HAP-1 (cell line): ENCODE measurements around the gene FUBP3.

ENCODE experiments used
- DNase-seq, 2 experiments: peaks; one replicate each; pipeline ENCODE4 v3.0.0-alpha.2; 2016 to 2020; ENCODE audit warnings: low spot score in 2 of 2
- H3K27me3 ChIP-seq: fragments of 250-450 bp; sonication (Bioruptor Pico); 2 replicates; pipeline ENCODE4 v1.5.1; 2020; ENCODE audit warnings: low read depth, mild to moderate bottlenecking, moderate library complexity
- H3K36me3 ChIP-seq: fragments of 250-450 bp; sonication (Bioruptor Pico); replicated peaks from 2 replicates; pipeline ENCODE4 v1.5.1; 2020; ENCODE audit warnings: mild to moderate bottlenecking
- H3K4me1 ChIP-seq: fragments of 250-450 bp; sonication (Bioruptor Pico); 2 replicates; pipeline ENCODE4 v1.5.1; 2020; ENCODE audit warnings: mild to moderate bottlenecking
- H3K4me3 ChIP-seq: fragments of 250-450 bp; sonication (Bioruptor Pico); 2 replicates; pipeline ENCODE4 v1.5.1; 2020; ENCODE audit warnings: mild to moderate bottlenecking, moderate library complexity
- H3K9me3 ChIP-seq: fragments of 250-450 bp; sonication (Bioruptor Pico); 2 replicates; pipeline ENCODE4 v1.5.1; 2020; ENCODE audit warnings: mild to moderate bottlenecking, moderate library complexity
- in situ Hi-C: fragments of 300-500 bp; cut with MboI; formaldehyde crosslinking; loops from 3 replicates; pipeline ENCODE4 v1.14.3; 2020; ENCODE audit warnings: low sequenced_read_pairs, inconsistent platforms, mixed read lengths

FUBP3 gene

DNA sequence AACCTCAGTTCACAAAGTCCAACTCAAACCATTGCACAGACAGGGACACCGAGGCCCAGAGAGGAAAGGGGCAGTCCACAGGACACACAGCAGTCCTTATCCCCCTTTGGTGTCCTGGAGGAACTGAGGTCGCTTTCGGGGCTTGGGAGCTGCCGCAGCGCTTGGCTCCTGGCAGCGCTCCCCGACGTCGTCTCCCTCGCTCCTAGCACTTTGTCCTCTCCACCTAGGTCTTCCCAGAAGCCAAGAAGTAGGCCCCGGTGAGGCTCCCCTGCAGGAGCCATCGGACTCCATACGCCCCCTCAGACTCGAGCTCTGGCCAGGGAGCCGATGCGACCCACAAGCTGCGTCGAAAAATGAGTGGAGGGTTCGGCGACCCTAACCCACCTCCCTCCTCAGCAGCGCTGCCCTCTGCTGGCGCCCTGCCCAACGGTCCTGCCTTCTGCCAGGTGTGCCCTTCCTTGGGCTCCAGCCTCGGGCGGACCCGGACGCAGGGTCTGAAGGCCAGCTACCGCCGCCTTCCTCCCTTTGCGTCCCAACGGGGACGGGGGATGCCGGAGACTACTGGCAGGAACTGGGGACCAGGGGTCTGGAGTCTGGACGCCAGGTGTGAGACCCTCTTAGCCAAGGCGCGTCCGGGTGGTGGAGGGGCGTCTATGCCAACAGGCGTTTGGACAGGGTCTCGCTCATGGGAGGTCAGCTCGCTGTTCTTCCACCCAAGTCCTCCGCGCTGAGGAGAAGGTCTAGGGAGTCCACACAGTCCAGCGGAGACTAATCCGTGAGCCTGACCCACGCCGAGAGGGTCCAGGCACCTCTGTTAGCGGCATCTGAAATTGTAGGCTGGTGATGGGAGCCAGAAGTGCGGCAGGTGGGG lies 83.0 kb downstream of the FUBP3 start:
- Histone ChIP-seq H3K36me3 (no peaks in the 10 kb centered on the region), H3K27me3 (peaks cover 97% of the 10 kb centered on the region), H3K4me1 (no peaks in the 10 kb centered on the region; the same call in 1 of the 2 replicates), H3K4me3 (no peak overlapping the region), H3K9me3 (no peaks in the 10 kb centered on the region)
- in situ Hi-C loops, result no loop called here
- no peak for DNase-seq

- Histone ChIP-seq H3K4me3 (no peak overlapping the region), H3K9me3 (no peaks in the 10 kb centered on the region), H3K36me3 (no peaks in the 10 kb centered on the region), H3K4me1 (no peaks in the 10 kb centered on the region; the same call in 1 of the 2 replicates), H3K27me3 (peaks cover 98% of the 10 kb centered on the region)
- no peak for DNase-seq
- in situ Hi-C loops, result no loop called here
Measured at GRCh38 chr9:130662970-130663257, 83.5 kb downstream of the FUBP3 start.

GRCh38 chr9:130663258-130663976 lies 84.0 kb downstream of the FUBP3 start:
- no peak for DNase-seq
- no peaks in the 10 kb centered on the region for H3K9me3 ChIP-seq
- no peak overlapping the region for H3K4me3 ChIP-seq
- H3K4me1 ChIP-seq, result no peaks in the 10 kb centered on the region; the same call in 1 of the 2 replicates
- H3K36me3 ChIP-seq, result no peaks in the 10 kb centered on the region
- H3K27me3 ChIP-seq, result peaks cover 93% of the 10 kb centered on the region
- in situ Hi-C loops, result no loop called here

GRCh38 chr9:130663977-130664250 lies 84.5 kb downstream of the FUBP3 start:
- in situ Hi-C loops, result no loop called here
- H3K9me3 ChIP-seq, result no peaks in the 10 kb centered on the region
- H3K4me3 ChIP-seq, result no peak overlapping the region
- no peak for DNase-seq
- peaks cover 88% of the 10 kb centered on the region for H3K27me3 ChIP-seq
- H3K4me1 ChIP-seq, result no peaks in the 10 kb centered on the region; the same call in 1 of the 2 replicates
- H3K36me3 ChIP-seq, result no peaks in the 10 kb centered on the region

GRCh38 chr9:130664251-130665028 lies 85.1 kb downstream of the FUBP3 start, which contains the start of gene PRDM12:
TSS of gene PRDM12 (plus strand) at chr9:130664594. CDS start at chr9:130664654, 60 bp downstream.
- peaks cover 83% of the 10 kb centered on the region for H3K27me3 ChIP-seq
- in situ Hi-C loops, result no loop called here
- H3K9me3 ChIP-seq, result no peaks in the 10 kb centered on the region
- no peaks in the 10 kb centered on the region; the same call in 1 of the 2 replicates for H3K4me1 ChIP-seq
- H3K36me3 ChIP-seq, result no peaks in the 10 kb centered on the region
- no peak for DNase-seq
- H3K4me3 ChIP-seq, result 0 out of 2 replicates have a peak within 1 kb of the TSS, but pooled peaks have one; percentile 3

- Histone ChIP-seq H3K36me3 (no peaks in the 10 kb centered on the region), H3K4me3 (no peak overlapping the region), H3K27me3 (peaks cover 77% of the 10 kb centered on the region), H3K4me1 (no peaks in the 10 kb centered on the region; the same call in 1 of the 2 replicates), H3K9me3 (no peaks in the 10 kb centered on the region)
- in situ Hi-C loops, result no loop called here
- no peak for DNase-seq
Measured at GRCh38 chr9:130665029-130665430, 85.7 kb downstream of the FUBP3 start.

- Histone ChIP-seq H3K4me3 (0 out of 2 replicates have a peak overlapping the region, but pooled peaks have one; percentile 3), H3K9me3 (no peaks in the 10 kb centered on the region), H3K36me3 (no peaks in the 10 kb centered on the region), H3K27me3 (peaks cover 70% of the 10 kb centered on the region), H3K4me1 (no peaks in the 10 kb centered on the region; the same call in 1 of the 2 replicates)
- DNase-seq, result peak in 1 of 2 experiments; percentile 7
- in situ Hi-C loops, result no loop called here
Measured at GRCh38 chr9:130665431-130666392, 86.3 kb downstream of the FUBP3 start.

DNA sequence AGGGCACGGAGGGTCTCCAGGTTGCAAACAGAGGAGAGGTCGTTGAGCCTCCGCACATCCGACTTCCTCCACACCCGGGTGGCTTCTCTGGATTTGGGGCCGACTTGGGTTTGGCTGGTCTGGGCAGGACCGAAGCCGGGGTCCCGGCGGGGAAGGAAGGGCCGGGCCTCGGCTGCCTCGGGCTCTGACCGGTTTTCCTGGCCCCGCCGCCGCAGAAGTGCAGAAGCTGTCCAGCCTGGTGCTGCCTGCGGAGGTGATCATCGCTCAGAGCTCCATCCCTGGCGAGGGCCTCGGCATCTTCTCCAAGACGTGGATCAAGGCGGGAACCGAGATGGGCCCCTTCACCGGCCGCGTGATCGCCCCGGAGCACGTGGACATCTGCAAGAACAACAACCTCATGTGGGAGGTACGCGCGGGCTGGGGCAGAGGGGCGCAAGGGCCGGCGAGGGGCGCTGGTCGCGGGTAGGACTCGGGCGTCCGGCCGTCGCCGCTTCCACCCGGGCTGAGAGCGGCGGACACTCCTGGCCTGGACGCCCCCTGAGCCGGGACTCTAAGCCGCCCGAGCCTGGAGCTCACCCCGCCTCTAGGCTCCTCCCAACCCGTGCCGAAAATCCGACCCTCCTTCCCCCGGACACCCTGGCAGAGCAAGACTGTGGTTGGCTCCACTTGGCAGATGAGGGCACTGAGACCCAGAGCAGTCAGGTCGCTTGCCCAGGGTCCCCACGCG lies 87.2 kb downstream of the FUBP3 start:
- no peaks in the 10 kb centered on the region for H3K9me3 ChIP-seq
- H3K36me3 ChIP-seq, result no peaks in the 10 kb centered on the region
- DNase-seq, result no peak
- in situ Hi-C loops, result no loop called here
- no peak overlapping the region for H3K4me3 ChIP-seq
- peaks cover 62% of the 10 kb centered on the region for H3K27me3 ChIP-seq
- no peaks in the 10 kb centered on the region; the same call in 1 of the 2 replicates for H3K4me1 ChIP-seq

GRCh38 chr9:130667120-130667435 lies 87.7 kb downstream of the FUBP3 start:
- Histone ChIP-seq H3K36me3 (no peaks in the 10 kb centered on the region), H3K4me3 (no peak overlapping the region), H3K27me3 (peaks cover 57% of the 10 kb centered on the region), H3K9me3 (no peaks in the 10 kb centered on the region), H3K4me1 (no peaks in the 10 kb centered on the region; the same call in 1 of the 2 replicates)
- in situ Hi-C loops, result no loop called here
- no peak for DNase-seq

DNA sequence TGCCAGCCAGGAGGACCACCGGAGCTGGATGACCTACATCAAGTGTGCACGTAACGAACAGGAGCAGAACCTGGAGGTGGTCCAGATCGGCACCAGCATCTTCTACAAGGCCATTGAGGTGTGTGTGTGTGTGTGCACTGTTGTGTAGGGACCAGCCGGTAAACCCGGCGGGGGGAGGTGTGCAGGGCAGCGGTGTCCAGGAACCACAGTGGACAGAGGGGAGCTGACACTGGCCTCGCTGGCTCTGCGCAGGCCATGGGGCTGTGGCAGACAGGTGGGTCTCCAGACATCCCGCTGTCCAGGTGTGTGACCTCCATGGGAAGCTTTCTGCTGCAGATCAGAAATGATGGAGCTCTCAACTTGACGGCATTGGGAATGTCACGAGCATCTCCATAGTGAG lies 88.8 kb downstream of the FUBP3 start:
- no peak for DNase-seq
- in situ Hi-C loops, result no loop called here
- Histone ChIP-seq H3K4me3 (no peak overlapping the region), H3K4me1 (no peaks in the 10 kb centered on the region; the same call in 1 of the 2 replicates), H3K27me3 (peaks cover 45% of the 10 kb centered on the region), H3K36me3 (no peaks in the 10 kb centered on the region), H3K9me3 (no peaks in the 10 kb centered on the region)

DNA sequence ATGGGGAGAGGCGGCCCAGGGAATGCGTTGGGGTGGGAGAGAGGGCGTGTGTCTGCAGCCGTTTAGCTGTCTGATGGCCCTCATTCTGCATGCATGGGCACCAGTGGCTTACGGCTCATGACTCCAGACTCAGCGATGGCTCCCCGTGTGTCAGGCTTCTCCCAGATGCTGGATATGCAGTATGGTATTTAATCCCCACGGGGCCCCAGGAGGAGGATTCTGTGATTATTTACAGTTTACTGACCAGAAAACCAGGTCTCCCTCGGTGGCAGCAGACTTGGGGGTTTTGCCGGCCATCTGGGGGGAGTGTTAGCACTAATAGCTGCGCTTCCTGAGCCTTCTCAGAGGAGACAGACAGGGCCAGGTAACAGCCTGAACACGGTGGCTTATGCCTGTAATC lies 89.3 kb downstream of the FUBP3 start:
- in situ Hi-C loops, result no loop called here
- H3K4me1 ChIP-seq, result no peaks in the 10 kb centered on the region; the same call in 1 of the 2 replicates
- H3K4me3 ChIP-seq, result no peak overlapping the region
- no peaks in the 10 kb centered on the region for H3K36me3 ChIP-seq
- H3K27me3 ChIP-seq, result peaks cover 41% of the 10 kb centered on the region
- H3K9me3 ChIP-seq, result no peaks in the 10 kb centered on the region
- no peak for DNase-seq

DNA sequence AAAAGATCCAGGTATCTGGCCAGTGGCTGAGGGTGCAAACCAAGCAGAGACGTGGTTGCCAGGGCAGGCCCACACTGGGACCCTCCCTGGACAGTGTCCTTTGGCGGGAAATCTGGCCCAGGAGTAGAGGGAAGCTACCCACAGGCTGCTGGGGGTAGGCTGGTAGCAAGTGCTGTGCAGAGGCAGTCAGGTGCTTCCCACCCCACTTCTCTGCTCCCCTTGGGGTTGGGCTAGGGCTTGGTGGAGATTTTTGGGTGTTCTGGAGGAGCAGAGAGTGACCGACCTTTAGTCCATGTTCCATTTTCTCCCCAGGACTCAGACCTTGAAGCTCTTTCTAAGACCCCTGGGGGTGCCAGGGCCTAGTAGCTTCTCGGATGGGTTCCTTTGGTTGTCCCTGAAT lies 90.6 kb downstream of the FUBP3 start:
- peaks cover 28% of the 10 kb centered on the region for H3K27me3 ChIP-seq
- H3K4me1 ChIP-seq, result no peaks in the 10 kb centered on the region; the same call in 1 of the 2 replicates
- H3K4me3 ChIP-seq, result no peak overlapping the region
- in situ Hi-C loops, result no loop called here
- no peaks in the 10 kb centered on the region for H3K9me3 ChIP-seq
- DNase-seq, result no peak
- no peaks in the 10 kb centered on the region for H3K36me3 ChIP-seq
